HepG2 (cell line): Measurements from ENCODE around the gene GPD1. TPM values are rescaled to one million over a fixed set of nuclear protein-coding genes. Genes with fewer than 3 reads are reported as not detected.

Experiments
- ARID4A ChIP-seq: sonication (generic); formaldehyde crosslinking; IDR thresholded peaks from 2 replicates; pipeline ENCODE4 v1.5.0; 2020; ENCODE audit warnings: mild to moderate bottlenecking, missing genetic modification reagents, borderline replicate concordance
- FOXO1 ChIP-seq: sonication (generic); formaldehyde crosslinking; IDR thresholded peaks from 2 replicates; pipeline ENCODE4 v1.4.0; 2020; ENCODE audit warnings: missing genetic modification reagents
- FOXO4 ChIP-seq: sonication (generic); formaldehyde crosslinking; conservative IDR thresholded peaks from 2 replicates; pipeline ENCODE4 v1.8.1; 2023; ENCODE audit warnings: missing genetic modification reagents
- KLF9 ChIP-seq: IDR thresholded peaks from 2 replicates; pipeline ENCODE4 v1.6.1; 2016; ENCODE audit warnings: low read depth
- MAFK ChIP-seq, 2 experiments: IDR thresholded peaks in 1 of 2; conservative IDR thresholded peaks in 1 of 2; 2 replicates each; pipeline ENCODE4 v1.6.1; 2011; ENCODE audit warnings: improper control_type of control experiment in 2 of 2, low read length in 2 of 2
- MXD3 ChIP-seq: IDR thresholded peaks from 2 replicates; pipeline ENCODE4 v1.6.1; 2016; ENCODE audit warnings: mild to moderate bottlenecking, missing biosample characterization, missing genetic modification reagents
- POGK ChIP-seq: sonication (generic); formaldehyde crosslinking; conservative IDR thresholded peaks from 2 replicates; pipeline ENCODE4 v1.8.0; 2022; ENCODE audit warnings: mild to moderate bottlenecking, moderate library complexity, missing genetic modification reagents
- PTBP1 ChIP-seq: fragments of 200-400 bp; formaldehyde crosslinking; IDR thresholded peaks from 2 replicates; pipeline ENCODE4 v1.6.1; 2018; ENCODE audit warnings: low read length, low read depth; ENCODE audit not compliant: poor library complexity, severe bottlenecking
- RNF2 ChIP-seq: fragments of 450-650 bp; conservative IDR thresholded peaks from 2 replicates; pipeline ENCODE4 v1.6.1; 2016; ENCODE audit warnings: low read depth
- SAFB2 ChIP-seq: sonication (generic); formaldehyde crosslinking; IDR thresholded peaks from 2 replicates; pipeline ENCODE4 v1.5.1; 2020; ENCODE audit warnings: missing genetic modification reagents, low read depth, mild to moderate bottlenecking, borderline replicate concordance
- TEF ChIP-seq: sonication (generic); formaldehyde crosslinking; IDR thresholded peaks from 2 replicates; pipeline ENCODE4 v1.5.0; 2020; ENCODE audit warnings: missing genetic modification reagents
- ZFX ChIP-seq: sonication (generic); formaldehyde crosslinking; IDR thresholded peaks from 2 replicates; pipeline ENCODE4 v1.4.0; 2020; ENCODE audit warnings: mild to moderate bottlenecking, low read depth, missing genetic modification reagents, moderate library complexity
- ZFY ChIP-seq: sonication (generic); formaldehyde crosslinking; IDR thresholded peaks from 2 replicates; pipeline ENCODE4 v1.4.0; 2020; ENCODE audit warnings: missing genetic modification reagents
- ZNF124 ChIP-seq: sonication (generic); formaldehyde crosslinking; IDR thresholded peaks from 2 replicates; pipeline ENCODE4 v1.4.0; 2020; ENCODE audit warnings: missing genetic modification reagents
- ZNF20 ChIP-seq: sonication (generic); formaldehyde crosslinking; IDR thresholded peaks from 2 replicates; pipeline ENCODE4 v1.4.0; 2020; ENCODE audit warnings: mild to moderate bottlenecking, moderate library complexity, missing genetic modification reagents
- ZNF225 ChIP-seq: sonication (generic); formaldehyde crosslinking; IDR thresholded peaks from 2 replicates; pipeline ENCODE4 v1.4.0; 2020; ENCODE audit warnings: mild to moderate bottlenecking, missing genetic modification reagents
- ZNF329 ChIP-seq: sonication (generic); formaldehyde crosslinking; IDR thresholded peaks from 2 replicates; pipeline ENCODE4 v1.9.0; 2021; ENCODE audit warnings: low read depth, mild to moderate bottlenecking, missing genetic modification reagents
- ZNF747 ChIP-seq: sonication (generic); formaldehyde crosslinking; IDR thresholded peaks from 2 replicates; pipeline ENCODE4 v1.8.1; 2023; ENCODE audit warnings: missing genetic modification reagents, mild to moderate bottlenecking, borderline replicate concordance
- ZNF788 ChIP-seq: sonication (generic); formaldehyde crosslinking; IDR thresholded peaks from 2 replicates; pipeline ENCODE4 v1.5.0; 2020; ENCODE audit warnings: mild to moderate bottlenecking, missing genetic modification reagents, borderline replicate concordance
- ZNF891 ChIP-seq: sonication (generic); formaldehyde crosslinking; IDR thresholded peaks from 2 replicates; pipeline ENCODE4 v1.5.0; 2020; ENCODE audit warnings: mild to moderate bottlenecking, missing genetic modification reagents
- polyA plus RNA-seq, 8 experiments: library from polyadenylated mRNA; depleted of rRNA in 3 of 8; stranded (reverse) in 7 of 8; unstranded in 1 of 8; fragments of >200 nt; fragmentation: Illumina TruSeq in 4 of 8; extraction: Trizol in 4 of 8; gene quantifications; 2 replicates each; pipeline versions ENCODE4 v1.2.1 to v1.2.3, GENCODE V29; 2011 to 2016; ENCODE audit warnings: low read depth in 4 of 8, missing spikeins in 1 of 8, mixed read lengths in 1 of 8; ENCODE audit not compliant: insufficient read depth in 1 of 8
- total RNA-seq, 5 experiments: library from RNA; depleted of rRNA; stranded (reverse); fragments of >200 nt; fragmentation: Illumina TruSeq; extraction: Trizol; gene quantifications; 2 replicates each; pipeline ENCODE4 v1.2.3, GENCODE V29; 2016; ENCODE audit warnings: low read depth in 1 of 5

The GPD1 gene
- total and polyA plus RNA-seq, 2 of the 13 experiments (the other 11 are each of a cell fraction or from before 2014, with no cell fraction given) = 3.7 to 30.6 TPM

GRCh38 chr12:50112456-50113218, 8.8 kb downstream of the GPD1 start (continued):
- no peak for TF ChIP-seq ZNF329 (CRISPR knock-in tag)
- TF ChIP-seq MXD3 = no peak
- peak; percentile 1; the same call in 1 of the 2 replicates for TF ChIP-seq POGK
- TF ChIP-seq ZNF225 (CRISPR knock-in tag) = no peak; the same call in 1 of the 2 replicates
- no peak for TF ChIP-seq ZNF747 (CRISPR knock-in tag)
- peak; percentile 9; the same call in 1 of the 2 replicates for TF ChIP-seq ZFY (CRISPR knock-in tag)
- TF ChIP-seq TEF = no peak
- peak; percentile 77; the same call in 1 of the 2 replicates for TF ChIP-seq ZFX (CRISPR knock-in tag)
- no peak for TF ChIP-seq FOXO4 (CRISPR knock-in tag)
- TF ChIP-seq ZNF124 = no peak
- no peak for TF ChIP-seq MAFK (conservative IDR thresholded peaks at IDR 0.05 in 1 of 2, IDR thresholded peaks at IDR 0.05 in 1 of 2; ENCODE audit: low read length in 2 of 2)
- TF ChIP-seq PTBP1 = no peak
- TF ChIP-seq RNF2 = 0 out of 2 replicates have a peak, but pooled peaks have one; percentile 9
- TF ChIP-seq ZNF788 (CRISPR knock-in tag) = 0 out of 2 replicates have a peak, but pooled peaks have one; percentile 50
- 0 out of 2 replicates have a peak, but pooled peaks have one; percentile 24 for TF ChIP-seq ZNF20 (CRISPR knock-in tag)
- TF ChIP-seq SAFB2 (CRISPR knock-in tag) = no peak; the same call in 1 of the 2 replicates
- no peak for TF ChIP-seq KLF9 (CRISPR knock-in tag)
- 0 out of 2 replicates have a peak, but pooled peaks have one; percentile 1 for TF ChIP-seq ZNF891 (CRISPR knock-in tag)
- no peak for TF ChIP-seq FOXO1 (CRISPR knock-in tag)
- peak; percentile 81 for TF ChIP-seq ARID4A (CRISPR knock-in tag)
